SK-N-SH treated with all-trans-retinoic acid at 6 μM for 48 hours (cell line): ENCODE data around the gene CYTIP.

Experiments used
- ATAC-seq: fragments of 200-7000 bp; cut with Tn5 transposase; 3 replicates; pipeline ENCODE4 v1.9.1; 2020; ENCODE audit warnings: mild to moderate bottlenecking, moderate library complexity
- ARNTL ChIP-seq: fragments of 450-650 bp; formaldehyde crosslinking; IDR thresholded peaks from 2 replicates; pipeline ENCODE4 v1.5.0; 2020; ENCODE audit warnings: low read depth, mild to moderate bottlenecking, moderate library complexity, borderline replicate concordance
- BACH2 ChIP-seq: fragments of 250-450 bp; sonication (Bioruptor Pico); IDR thresholded peaks from 2 replicates; pipeline ENCODE4 v1.9.0; 2021; ENCODE audit warnings: mild to moderate bottlenecking, borderline replicate concordance
- GLIS3 ChIP-seq: fragments of 250-450 bp; sonication (Bioruptor Pico); IDR thresholded peaks from 2 replicates; pipeline ENCODE4 v1.5.0; 2020; ENCODE audit warnings: mild to moderate bottlenecking, moderate library complexity
- ISL1 ChIP-seq: fragments of 250-450 bp; sonication (Bioruptor Pico); IDR thresholded peaks from 2 replicates; pipeline ENCODE4 v2.1.2; 2022; ENCODE audit warnings: mild to moderate bottlenecking, moderate library complexity
- PATZ1 ChIP-seq: fragments of 250-450 bp; sonication (Bioruptor Pico); IDR thresholded peaks from 2 replicates; pipeline ENCODE4 v1.8.0; 2020; ENCODE audit warnings: mild to moderate bottlenecking, moderate library complexity, borderline replicate concordance
- PPARA ChIP-seq: fragments of 250-450 bp; sonication (Bioruptor Pico); IDR thresholded peaks from 2 replicates; pipeline ENCODE4 v1.5.0; 2020; ENCODE audit warnings: mild to moderate bottlenecking, borderline replicate concordance
- RARB ChIP-seq: fragments of 250-450 bp; sonication (Bioruptor Pico); IDR thresholded peaks from 2 replicates; pipeline ENCODE4 v1.8.0; 2021; ENCODE audit warnings: mild to moderate bottlenecking, moderate library complexity
- TOX ChIP-seq: fragments of 250-450 bp; sonication (Bioruptor Pico); IDR thresholded peaks from 2 replicates; pipeline ENCODE4 v1.8.0; 2021; ENCODE audit warnings: mild to moderate bottlenecking, moderate library complexity, borderline replicate concordance
- TSHZ2 ChIP-seq: fragments of 250-450 bp; sonication (Bioruptor Pico); IDR thresholded peaks from 2 replicates; pipeline ENCODE4 v1.5.0; 2020; ENCODE audit warnings: mild to moderate bottlenecking, moderate library complexity
- ZFP3 ChIP-seq: fragments of 250-450 bp; sonication (Bioruptor Pico); IDR thresholded peaks from 2 replicates; pipeline ENCODE4 v1.5.0; 2020; ENCODE audit warnings: mild to moderate bottlenecking, moderate library complexity
- ZFP30 ChIP-seq: fragments of 450-650 bp; formaldehyde crosslinking; IDR thresholded peaks from 2 replicates; pipeline ENCODE4 v1.5.0; 2022; ENCODE audit warnings: mild to moderate bottlenecking, moderate library complexity
- ZNF565 ChIP-seq: fragments of 450-650 bp; formaldehyde crosslinking; conservative IDR thresholded peaks from 2 replicates; pipeline ENCODE4 v1.5.0; 2020; ENCODE audit warnings: low read depth, mild to moderate bottlenecking, moderate library complexity
- ZNF70 ChIP-seq: fragments of 450-650 bp; formaldehyde crosslinking; IDR thresholded peaks from 2 replicates; pipeline ENCODE4 v1.5.0; 2020; ENCODE audit warnings: mild to moderate bottlenecking, moderate library complexity
- TF ChIP-seq, protein P1 (sequence below): fragments of 250-450 bp; sonication (Bioruptor Pico); IDR thresholded peaks from 2 replicates; pipeline ENCODE4 v1.5.1; 2020; ENCODE audit warnings: low read depth, mild to moderate bottlenecking, moderate library complexity

CYTIP gene

GRCh38 chr2:157419031-157419575 is 24.8 kb downstream of the CYTIP start:
- TF ChIP-seq, protein P1, sequence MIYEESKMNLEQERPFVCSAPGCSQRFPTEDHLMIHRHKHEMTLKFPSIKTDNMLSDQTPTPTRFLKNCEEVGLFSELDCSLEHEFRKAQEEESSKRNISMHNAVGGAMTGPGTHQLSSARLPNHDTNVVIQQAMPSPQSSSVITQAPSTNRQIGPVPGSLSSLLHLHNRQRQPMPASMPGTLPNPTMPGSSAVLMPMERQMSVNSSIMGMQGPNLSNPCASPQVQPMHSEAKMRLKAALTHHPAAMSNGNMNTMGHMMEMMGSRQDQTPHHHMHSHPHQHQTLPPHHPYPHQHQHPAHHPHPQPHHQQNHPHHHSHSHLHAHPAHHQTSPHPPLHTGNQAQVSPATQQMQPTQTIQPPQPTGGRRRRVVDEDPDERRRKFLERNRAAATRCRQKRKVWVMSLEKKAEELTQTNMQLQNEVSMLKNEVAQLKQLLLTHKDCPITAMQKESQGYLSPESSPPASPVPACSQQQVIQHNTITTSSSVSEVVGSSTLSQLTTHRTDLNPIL, result no peak
- TF ChIP-seq PPARA (CRISPR knock-in tag), result no peak
- TF ChIP-seq TOX (CRISPR knock-in tag), result no peak
- TF ChIP-seq ISL1 (CRISPR knock-in tag), result no peak
- no peak for TF ChIP-seq ZFP3
- ATAC-seq, result no peak

GRCh38 chr2:157418239-157418641 is 25.6 kb downstream of the CYTIP start:
- no peak for ATAC-seq
- TF ChIP-seq ZNF565 (CRISPR knock-in tag), result no peak
- no peak for TF ChIP-seq TSHZ2 (CRISPR knock-in tag)
- no peak for TF ChIP-seq GLIS3 (CRISPR knock-in tag)
- TF ChIP-seq ZNF70, result no peak
- no peak for TF ChIP-seq ARNTL
- no peak for TF ChIP-seq PATZ1 (CRISPR knock-in tag)

- TF ChIP-seq ZFP30 (CRISPR knock-in tag) (no peak), ZFP3 (no peak), PATZ1 (CRISPR knock-in tag) (no peak), ISL1 (CRISPR knock-in tag) (no peak), PPARA (CRISPR knock-in tag) (no peak), BACH2 (no peak), TSHZ2 (CRISPR knock-in tag) (no peak)
- TF ChIP-seq, protein P1, result no peak
- ATAC-seq, result no peak
Measured at GRCh38 chr2:157415591-157416101, 28.2 kb downstream of the CYTIP start.

DNA sequence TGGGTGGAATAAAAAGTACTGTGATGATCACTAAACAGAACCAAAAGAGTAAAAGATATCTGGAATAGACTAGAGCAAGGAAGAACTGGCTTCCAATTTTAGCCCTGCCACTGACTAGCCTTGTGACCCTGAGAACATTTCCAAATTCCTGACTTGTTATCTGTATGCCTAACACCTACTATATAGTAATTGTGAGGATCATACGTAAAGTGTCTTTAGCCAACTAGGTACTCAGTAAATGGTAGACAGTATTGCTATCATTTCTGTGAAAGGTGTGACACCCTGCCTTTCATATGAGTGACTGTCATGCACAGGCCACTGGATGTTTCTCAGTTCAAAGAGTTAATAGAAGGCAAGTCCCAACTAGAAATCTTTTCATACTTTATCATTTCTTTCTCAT is 29.8 kb downstream of the CYTIP start:
- no peak for TF ChIP-seq RARB (CRISPR knock-in tag)
- TF ChIP-seq, all 23 proteins: peak for 0
- ATAC-seq, result no peak
